ENCODE data around the gene ABHD16B. TPM values are rescaled to one million over a fixed set of nuclear protein-coding genes. Genes with fewer than 3 reads are reported as not detected.

Gene ABHD16B
- polyA plus RNA-seq, 2 of the 4 experiments (the other 2 are of a cell fraction), result not detected

DNA sequence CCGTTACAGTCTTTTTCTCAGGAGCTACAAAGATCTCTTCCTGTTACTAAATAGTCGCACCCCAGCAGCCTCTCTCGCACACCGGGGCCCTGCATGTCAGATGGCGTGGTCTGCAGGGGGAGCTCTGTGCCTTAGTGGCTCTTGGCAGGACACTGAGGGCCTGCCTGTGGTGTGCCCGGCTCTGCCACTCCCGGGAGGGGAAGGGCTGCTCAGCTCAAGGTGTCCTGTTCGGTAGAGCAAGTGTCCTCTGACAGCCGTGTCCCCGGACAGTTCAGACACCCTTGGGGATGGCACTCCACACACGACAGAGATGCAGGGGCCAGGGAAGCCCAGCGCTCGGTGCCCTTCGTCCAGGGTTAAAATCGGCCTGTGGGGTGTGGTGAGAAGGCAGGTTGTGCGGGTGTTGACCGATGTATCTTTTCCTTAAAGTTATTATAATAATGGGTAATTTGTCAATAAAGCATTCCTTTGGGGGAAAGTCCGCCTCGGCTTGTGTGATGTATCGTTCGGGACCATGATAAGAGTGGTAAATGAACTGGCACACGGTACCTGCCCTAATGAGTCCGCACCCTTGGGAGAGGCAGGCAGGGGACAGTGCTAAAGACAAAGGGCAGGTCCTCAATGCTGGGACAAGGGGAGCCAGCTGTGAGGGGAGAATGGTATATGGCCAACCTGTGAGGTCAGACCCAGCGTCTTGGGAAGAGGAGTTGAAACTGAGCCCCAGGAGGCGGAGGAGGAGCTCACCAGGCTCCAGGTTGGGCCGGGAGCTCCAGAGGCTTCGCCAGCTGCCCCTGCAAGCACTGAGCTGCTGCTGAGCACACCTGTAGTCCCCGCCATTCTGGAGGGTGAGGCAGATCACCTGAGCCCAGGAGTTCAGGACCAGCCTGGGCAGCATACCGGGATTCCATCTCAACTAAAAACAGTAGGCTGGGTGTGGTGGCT is 30.0 kb downstream of the ABHD16B start:
- ATAC-seq (no peak), DNase-seq (ENCODE audit: low read depth in 1 of 2, low spot score in 1 of 2) (no peak), FAIRE-seq (no peak)
- CTCF ChIA-PET, result interaction anchor here (1.6 to 3.0 kb wide), 4 partner anchors 9 to 83 kb away, joined by 3 to 15 read pairs (median 10); partner anchors contain the start of gene TPD52L2
- Histone ChIP-seq H3K27ac (no peak overlapping the region), H3K4me2 (no peak overlapping the region), H3K4me3 (no peak overlapping the region), H3K4me1 (peaks cover 4% of the 10 kb centered on the region), H3K9me3 (no peaks in the 10 kb centered on the region)
- TF ChIP-seq NFE2L2 (conservative IDR thresholded peaks at IDR 0.05; ENCODE audit: low read length), result no peak
- no peak for TF ChIP-seq ZC3H11A (IDR thresholded peaks at IDR 0.05)
- TF ChIP-seq PBX3 (IDR thresholded peaks at IDR 0.05), result no peak
- no peak for TF ChIP-seq MYC (IDR thresholded peaks at IDR 0.05; ENCODE audit: borderline replicate concordance, low read length)
- TF ChIP-seq EP300 (IDR thresholded peaks at IDR 0.05), result no peak
- no peak for TF ChIP-seq NPAS2 (CRISPR knock-in tag; IDR thresholded peaks at IDR 0.05; ENCODE audit: borderline replicate concordance)
- TF ChIP-seq CEBPB (IDR thresholded peaks at IDR 0.05), result no peak
- TF ChIP-seq MAZ (IDR thresholded peaks at IDR 0.05; ENCODE audit: borderline replicate concordance, low read depth, low read length), result no peak
- no peak for TF ChIP-seq BHLHE40 (IDR thresholded peaks at IDR 0.05; ENCODE audit: low read depth, low read length)
- TF ChIP-seq, protein P1, sequence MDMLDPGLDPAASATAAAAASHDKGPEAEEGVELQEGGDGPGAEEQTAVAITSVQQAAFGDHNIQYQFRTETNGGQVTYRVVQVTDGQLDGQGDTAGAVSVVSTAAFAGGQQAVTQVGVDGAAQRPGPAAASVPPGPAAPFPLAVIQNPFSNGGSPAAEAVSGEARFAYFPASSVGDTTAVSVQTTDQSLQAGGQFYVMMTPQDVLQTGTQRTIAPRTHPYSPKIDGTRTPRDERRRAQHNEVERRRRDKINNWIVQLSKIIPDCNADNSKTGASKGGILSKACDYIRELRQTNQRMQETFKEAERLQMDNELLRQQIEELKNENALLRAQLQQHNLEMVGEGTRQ (IDR thresholded peaks at IDR 0.05), result no peak
- TF ChIP-seq HOXB5 (CRISPR knock-in tag; IDR thresholded peaks at IDR 0.05), result no peak
- TF ChIP-seq ESRRA (IDR thresholded peaks at IDR 0.05; ENCODE audit: borderline replicate concordance, low read length), result no peak
- TF ChIP-seq EHF (CRISPR knock-in tag; IDR thresholded peaks at IDR 0.05), result no peak
- no peak for TF ChIP-seq GATA3 (IDR thresholded peaks at IDR 0.05; ENCODE audit: borderline replicate concordance)
- TF ChIP-seq HOXB13 (CRISPR knock-in tag; IDR thresholded peaks at IDR 0.05; ENCODE audit: low read depth), result no peak
- POLR2A ChIA-PET, result interaction anchor here (0.7 kb wide), 1 partner anchor 65 kb away, joined by 6 read pairs; the partner anchor contains the start of gene UCKL1
- 93% methylated on average over 26 of the region's 29 CpGs for WGBS (ENCODE audit: missing lambda C conversion rate)

DNA sequence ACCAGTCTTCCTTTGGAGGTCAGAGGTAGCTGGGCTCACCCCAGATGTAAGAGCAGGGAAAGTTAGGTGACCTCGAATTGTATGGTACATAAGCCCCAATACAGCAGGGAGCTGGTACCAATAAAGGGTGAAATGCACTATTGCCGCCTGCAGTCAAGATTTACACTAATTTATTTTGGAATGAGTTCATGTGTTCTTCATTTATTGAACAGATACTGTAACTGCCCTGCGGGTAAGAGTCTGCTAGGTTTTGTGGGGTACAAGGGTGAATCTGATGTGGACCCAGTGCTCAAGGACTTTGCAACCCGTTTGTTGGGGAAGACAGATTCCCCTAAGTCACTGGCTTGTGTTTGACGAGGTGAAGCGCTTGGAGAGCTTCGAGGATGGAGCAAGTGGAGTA is 31.1 kb downstream of the ABHD16B start:
- ChIA-PET POLR2A (interaction anchor here (0.7 kb wide), 1 partner anchor 472 kb away, joined by 5 read pairs; no protein-coding TSS in a partner anchor), CTCF (interaction anchor here (0.5 to 3.0 kb wide), 5 partner anchors 10 to 82 kb away, joined by 3 to 15 read pairs (median 9); partner anchors contain the start of gene TPD52L2)
- H3K27ac ChIP-seq, result no peak overlapping the region
- no peak for TF ChIP-seq BCL3 (IDR thresholded peaks at IDR 0.05)
- no peak for TF ChIP-seq HOXB5 (CRISPR knock-in tag; IDR thresholded peaks at IDR 0.05)
- no peak for TF ChIP-seq HES2 (IDR thresholded peaks at IDR 0.05)
- no peak for TF ChIP-seq TP53 (CRISPR knock-in tag; IDR thresholded peaks at IDR 0.05)
- TF ChIP-seq, protein P2, sequence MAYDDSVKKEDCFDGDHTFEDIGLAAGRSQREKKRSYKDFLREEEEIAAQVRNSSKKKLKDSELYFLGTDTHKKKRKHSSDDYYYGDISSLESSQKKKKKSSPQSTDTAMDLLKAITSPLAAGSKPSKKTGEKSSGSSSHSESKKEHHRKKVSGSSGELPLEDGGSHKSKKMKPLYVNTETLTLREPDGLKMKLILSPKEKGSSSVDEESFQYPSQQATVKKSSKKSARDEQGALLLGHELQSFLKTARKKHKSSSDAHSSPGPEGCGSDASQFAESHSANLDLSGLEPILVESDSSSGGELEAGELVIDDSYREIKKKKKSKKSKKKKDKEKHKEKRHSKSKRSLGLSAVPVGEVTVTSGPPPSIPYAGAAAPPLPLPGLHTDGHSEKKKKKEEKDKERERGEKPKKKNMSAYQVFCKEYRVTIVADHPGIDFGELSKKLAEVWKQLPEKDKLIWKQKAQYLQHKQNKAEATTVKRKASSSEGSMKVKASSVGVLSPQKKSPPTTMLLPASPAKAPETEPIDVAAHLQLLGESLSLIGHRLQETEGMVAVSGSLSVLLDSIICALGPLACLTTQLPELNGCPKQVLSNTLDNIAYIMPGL (CRISPR knock-in tag; IDR thresholded peaks at IDR 0.05; ENCODE audit: borderline replicate concordance), result no peak
- no peak for TF ChIP-seq BHLHE40 (IDR thresholded peaks at IDR 0.05; ENCODE audit: low read depth, low read length)
- TF ChIP-seq, protein P1 (IDR thresholded peaks at IDR 0.05), result no peak
- TF ChIP-seq KDM1A (IDR thresholded peaks at IDR 0.05; ENCODE audit: low read depth), result no peak
- no peak for TF ChIP-seq CHD4 (IDR thresholded peaks at IDR 0.05; ENCODE audit: borderline replicate concordance)
- TF ChIP-seq CBX8 (IDR thresholded peaks at IDR 0.05), result no peak
- no peak for TF ChIP-seq POLR2AphosphoS2 (conservative IDR thresholded peaks at IDR 0.05; ENCODE audit: low read length)
- TF ChIP-seq ZNF302 (CRISPR knock-in tag; IDR thresholded peaks at IDR 0.05), result no peak
- no peak for TF ChIP-seq NPAS2 (CRISPR knock-in tag; IDR thresholded peaks at IDR 0.05; ENCODE audit: borderline replicate concordance)
- no peak for TF ChIP-seq ZFP36 (IDR thresholded peaks at IDR 0.05; ENCODE audit: borderline replicate concordance, partially characterized antibody)
- no peak for TF ChIP-seq MAX (IDR thresholded peaks at IDR 0.05)
- no peak for TF ChIP-seq HDAC2 (IDR thresholded peaks at IDR 0.05)
- TF ChIP-seq SMC3 (IDR thresholded peaks at IDR 0.05), result no peak
- no peak for TF ChIP-seq NR3C1 (IDR thresholded peaks at IDR 0.05)
- H3K4me3 ChIP-seq, result no peak overlapping the region
- H3K4me2 ChIP-seq, result no peak overlapping the region
- WGBS (ENCODE audit: missing lambda C conversion rate), result 90% methylated on average over 7 of the region's 7 CpGs
- H3K9me3 ChIP-seq, result no peaks in the 10 kb centered on the region
- DNase-seq (ENCODE audit: low read depth in 1 of 2, low spot score in 1 of 2) (no peak), FAIRE-seq (no peak), ATAC-seq (no peak)
- peaks cover 12% of the 10 kb centered on the region for H3K4me1 ChIP-seq

All from A549 (cell line).